Measurements from ENCODE around the gene L1CAM.

L1CAM gene

GRCh38 chrX:153885968-153886903, at the start of gene L1CAM:
L1CAM (minus strand) TSS chrX:153886173; CDS start chrX:153875836, 10,337 bp downstream.
- DNase-seq: no peak

GRCh38 chrX:153935326-153935851, 49.4 kb upstream of the L1CAM start:
- no peak for DNase-seq

GRCh38 chrX:153934762-153935325, 48.9 kb upstream of the L1CAM start, which contains the start of gene NAA10:
NAA10 (minus strand) TSS chrX:153935037; CDS start chrX:153934904, 133 bp downstream.
- peak; percentile 29 for DNase-seq

- DNase-seq: no peak
Observed at GRCh38 chrX:153934148-153934761, 48.3 kb upstream of the L1CAM start.

- DNase-seq: no peak
Observed at GRCh38 chrX:153933748-153934147, 47.8 kb upstream of the L1CAM start.

GRCh38 chrX:153932220-153932915, 46.4 kb upstream of the L1CAM start:
- DNase-seq: no peak

- no peak for DNase-seq
Observed at GRCh38 chrX:153931748-153932147, 45.8 kb upstream of the L1CAM start.

- DNase-seq: no peak
Observed at GRCh38 chrX:153931151-153931550, 45.2 kb upstream of the L1CAM start.

GRCh38 chrX:153930011-153930910, 44.3 kb upstream of the L1CAM start:
- DNase-seq: no peak

GRCh38 chrX:153929576-153929975, 43.6 kb upstream of the L1CAM start:
- no peak for DNase-seq

GRCh38 chrX:153928846-153929245, 42.9 kb upstream of the L1CAM start:
- DNase-seq: no peak

GRCh38 chrX:153927922-153928760, 42.2 kb upstream of the L1CAM start:
- peak; percentile 91 for DNase-seq

GRCh38 chrX:153927672-153927921, 41.6 kb upstream of the L1CAM start:
- no peak for DNase-seq

GRCh38 chrX:153926858-153927671, 41.1 kb upstream of the L1CAM start:
- peak; percentile 28 for DNase-seq

GRCh38 chrX:153926552-153926857, 40.5 kb upstream of the L1CAM start:
- DNase-seq: no peak

- DNase-seq: no peak
Observed at GRCh38 chrX:153925739-153926551, 40.0 kb upstream of the L1CAM start, which contains the start of gene ARHGAP4. ARHGAP4 (minus strand) TSS chrX:153926264; CDS start chrX:153926202, 62 bp downstream.

GRCh38 chrX:153925387-153925738, 39.4 kb upstream of the L1CAM start:
- DNase-seq: no peak

- DNase-seq: no peak
Observed at GRCh38 chrX:153924149-153924861, 38.3 kb upstream of the L1CAM start.
